Activated CD8-positive, alpha-beta memory T cell treated with anti-CD3 and anti-CD28 coated beads, Interleukin-2, amount 50 U/mL, for 24 hours (primary cell): ENCODE data around the gene CFAP299.

Experiments used
- DNase-seq: peaks from one replicate; pipeline ENCODE4 v3.0.0-alpha.2; 2020; ENCODE audit errors: extremely low read depth

The CFAP299 gene

GRCh38 chr4:80447493-80447892 lies 112.0 kb downstream of the CFAP299 start:
- DNase-seq: no peak

DNA sequence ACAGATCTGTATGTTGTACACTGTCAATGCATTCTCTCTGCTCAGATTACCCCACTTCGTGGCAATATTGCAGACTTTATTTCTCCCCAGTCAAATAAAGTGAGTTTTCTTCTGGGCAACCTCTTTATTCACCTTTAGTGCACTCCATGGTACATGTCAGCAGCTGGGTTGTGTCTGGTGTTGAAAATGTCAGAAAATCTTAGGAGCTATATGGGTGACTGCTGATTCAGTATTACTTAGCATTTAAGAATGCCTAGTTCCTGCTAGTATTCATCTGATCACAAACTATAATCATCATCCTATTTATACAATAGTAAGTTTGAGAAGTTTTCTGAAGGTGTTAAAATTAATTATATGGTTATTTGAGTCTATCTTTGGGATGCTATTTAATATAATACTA lies 112.5 kb downstream of the CFAP299 start:
- no peak for DNase-seq

DNA sequence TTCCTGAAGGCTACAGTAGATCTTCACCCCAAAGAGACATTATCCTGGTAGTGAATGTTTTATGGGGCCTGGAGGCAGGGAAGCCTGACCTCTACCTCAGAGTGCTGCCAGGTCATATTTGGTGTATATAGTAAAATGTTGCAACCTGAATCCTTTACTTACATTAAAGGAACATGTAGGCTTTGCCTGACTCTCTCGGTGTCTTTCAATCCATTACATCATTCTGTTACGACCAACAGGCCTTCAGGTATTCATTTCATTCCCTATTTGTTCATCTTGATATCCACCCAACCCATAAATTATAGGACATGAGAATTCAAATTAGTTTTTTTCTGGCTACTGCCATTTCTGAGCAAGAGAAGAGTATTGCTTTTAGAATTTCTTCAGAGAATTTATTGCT lies 116.5 kb downstream of the CFAP299 start:
- no peak for DNase-seq

DNA sequence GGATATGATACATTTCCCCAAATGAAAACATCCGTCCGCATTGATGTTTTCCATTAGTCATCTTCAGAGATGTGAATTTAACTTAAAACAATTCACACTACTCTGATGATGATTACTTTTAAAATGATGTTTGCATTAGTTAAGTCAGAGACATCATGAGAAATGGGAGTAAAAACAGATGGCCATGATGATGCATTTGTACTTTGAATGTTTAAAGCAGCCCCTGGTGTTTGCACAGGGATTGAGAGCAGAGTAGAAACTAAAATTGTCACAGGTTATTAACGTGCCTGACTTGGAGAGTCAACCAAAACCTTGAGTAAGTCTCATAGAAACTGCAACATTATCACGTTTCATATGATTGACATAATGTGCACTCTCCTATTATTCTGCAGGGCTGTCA lies 117.2 kb downstream of the CFAP299 start:
- no peak for DNase-seq

GRCh38 chr4:80454040-80454439 lies 118.5 kb downstream of the CFAP299 start:
- DNase-seq: no peak

GRCh38 chr4:80454556-80454955 lies 119.0 kb downstream of the CFAP299 start:
- no peak for DNase-seq

- no peak for DNase-seq
Measured at GRCh38 chr4:80459918-80460473, 124.5 kb downstream of the CFAP299 start.

DNA sequence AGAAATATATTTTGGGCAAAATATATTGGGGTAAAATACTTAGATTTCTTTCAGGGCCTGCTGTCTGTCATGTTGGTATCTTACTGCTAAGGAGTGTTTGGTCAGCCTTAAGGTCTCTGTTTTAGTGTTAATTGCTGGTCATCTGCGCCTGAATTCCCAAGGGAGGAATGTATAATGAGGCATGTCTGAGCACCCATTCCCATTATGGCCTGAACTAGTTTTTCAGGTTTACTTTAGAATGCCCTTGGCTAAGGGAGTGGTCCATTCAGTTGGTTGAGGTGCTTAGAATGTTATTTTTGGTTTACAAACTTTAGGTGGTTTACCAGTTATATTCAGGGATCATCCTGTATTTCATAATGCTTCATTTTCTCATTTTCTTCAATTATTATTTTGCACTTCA lies 125.9 kb downstream of the CFAP299 start:
- no peak for DNase-seq

DNA sequence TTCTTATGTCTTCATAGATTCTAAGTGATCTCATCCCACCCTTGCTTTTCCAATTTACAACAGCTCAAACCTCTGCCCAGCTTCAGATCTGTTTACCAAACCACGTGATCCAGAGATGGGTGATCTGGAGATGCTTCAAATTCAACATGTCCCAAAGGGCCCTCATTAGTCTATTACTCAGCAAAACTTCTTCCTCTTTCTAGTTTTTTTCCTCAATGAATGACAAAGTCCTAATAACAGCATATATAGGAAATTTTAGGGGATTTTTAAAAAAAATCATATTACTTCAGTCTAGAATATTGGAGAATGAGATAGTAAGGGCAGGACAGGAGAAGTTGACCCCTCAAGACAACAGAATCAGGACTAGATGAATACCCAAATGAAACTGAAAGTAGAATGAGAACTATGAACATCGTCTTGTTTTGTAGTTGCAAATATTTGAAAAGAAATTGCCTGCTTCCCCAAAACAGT lies 127.1 kb downstream of the CFAP299 start:
- DNase-seq: no peak

- no peak for DNase-seq
Measured at GRCh38 chr4:80463509-80463908, 128.0 kb downstream of the CFAP299 start.

DNA sequence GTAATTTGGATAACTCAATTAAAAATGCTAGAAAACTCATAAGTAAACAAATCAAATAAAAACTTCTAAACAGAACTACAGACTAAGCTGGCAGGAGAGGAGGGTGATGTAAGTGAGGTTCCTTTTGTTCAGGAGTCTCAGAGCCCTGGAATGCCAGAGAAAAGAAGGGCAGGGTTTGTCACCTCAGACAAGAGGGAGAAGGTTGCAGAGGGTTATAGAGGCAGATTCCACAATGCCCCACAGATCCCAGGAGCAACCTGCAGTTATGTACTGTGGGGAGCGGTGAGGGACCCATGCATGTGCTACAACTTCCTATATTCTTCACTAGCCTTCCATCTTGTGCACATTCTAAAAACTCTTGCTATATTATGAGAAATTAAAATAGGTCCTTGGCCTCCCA lies 129.7 kb downstream of the CFAP299 start:
- DNase-seq: no peak

- no peak for DNase-seq
Measured at GRCh38 chr4:80465736-80466135, 130.2 kb downstream of the CFAP299 start.

DNA sequence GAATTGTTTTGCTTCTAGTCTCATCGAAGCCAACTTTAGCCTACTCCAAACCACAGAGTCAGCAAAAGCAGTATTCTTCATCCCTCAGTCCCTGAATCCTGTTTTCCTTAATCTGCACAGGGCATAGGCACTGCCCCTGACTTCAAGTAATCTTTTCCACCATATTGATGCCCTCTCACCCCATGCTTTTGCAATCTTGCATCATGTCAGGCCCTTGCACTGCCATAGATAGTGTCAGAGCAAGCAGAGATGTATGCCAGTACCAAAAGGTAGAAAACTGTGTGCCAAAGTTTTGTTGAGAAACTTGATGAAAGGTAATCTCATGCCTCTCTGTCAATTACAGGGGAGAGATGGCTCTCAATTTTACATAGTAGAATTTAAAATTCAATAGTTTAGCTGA lies 131.1 kb downstream of the CFAP299 start:
- DNase-seq: no peak

DNA sequence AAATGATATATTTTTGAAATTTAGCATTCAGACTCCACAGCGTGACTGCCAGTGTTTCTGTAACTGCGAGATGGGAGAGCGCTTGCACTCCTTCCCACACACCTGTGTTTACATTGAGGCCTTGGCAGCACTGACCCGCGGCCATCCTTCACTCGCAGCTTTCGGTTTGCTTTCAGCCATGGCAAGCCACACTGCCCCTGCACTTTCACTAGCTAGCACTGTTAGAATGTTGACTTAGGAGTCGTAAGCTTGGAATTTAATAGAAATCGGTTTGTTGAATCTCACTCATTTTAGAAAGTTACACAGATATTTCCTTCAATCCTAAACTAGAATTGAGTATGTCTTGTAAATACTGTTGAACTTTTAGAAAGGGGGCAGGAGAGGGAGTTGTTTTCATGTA lies 136.2 kb downstream of the CFAP299 start:
- no peak for DNase-seq

GRCh38 chr4:80475236-80475635 lies 139.7 kb downstream of the CFAP299 start:
- DNase-seq: no peak

- DNase-seq: no peak
Measured at GRCh38 chr4:80475798-80476197, 140.3 kb downstream of the CFAP299 start.

- no peak for DNase-seq
Measured at GRCh38 chr4:80484712-80485111, 149.2 kb downstream of the CFAP299 start.

DNA sequence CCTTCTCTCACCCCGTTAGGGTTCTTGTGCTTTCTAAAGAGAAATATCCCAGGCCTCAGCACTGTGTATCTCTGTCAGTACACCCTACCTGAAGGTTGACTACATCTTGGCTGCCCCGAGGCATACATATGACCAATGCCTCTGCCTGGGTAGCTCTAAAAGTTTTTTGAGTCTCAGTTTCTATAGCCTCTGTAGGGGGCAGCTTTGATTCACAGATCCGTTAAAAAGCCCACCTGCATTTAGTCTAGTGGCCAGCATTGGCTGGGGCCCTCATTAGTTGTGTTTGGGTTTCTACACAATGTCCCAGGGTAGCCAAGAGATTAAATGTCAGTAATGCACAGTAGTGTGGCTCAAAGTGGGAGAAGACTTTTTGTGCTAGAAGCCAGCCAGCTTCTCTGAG lies 151.1 kb downstream of the CFAP299 start:
- DNase-seq: no peak

GRCh38 chr4:80489798-80490197 lies 154.3 kb downstream of the CFAP299 start:
- DNase-seq: no peak

DNA sequence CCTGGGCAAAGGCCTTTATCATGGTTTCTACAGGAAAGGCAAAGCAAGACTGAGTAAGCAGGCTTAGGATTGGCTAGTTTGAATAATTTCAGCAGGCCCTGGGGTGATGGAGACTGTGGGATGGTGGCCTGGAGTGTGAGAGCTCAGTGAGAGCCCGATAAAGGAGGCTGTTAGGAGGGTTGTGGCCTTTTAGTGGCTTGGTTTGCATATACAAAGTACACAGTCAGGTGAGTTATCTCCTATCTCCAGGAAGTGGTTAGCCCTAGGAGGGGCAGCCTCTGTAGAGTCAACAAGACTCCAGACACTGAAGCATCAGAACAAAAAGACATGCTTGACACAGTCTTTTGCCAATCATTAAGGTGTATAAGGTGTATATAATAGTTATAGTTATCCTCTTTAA lies 157.2 kb downstream of the CFAP299 start:
- no peak for DNase-seq

GRCh38 chr4:80495865-80496264 lies 160.3 kb downstream of the CFAP299 start:
- no peak for DNase-seq

DNA sequence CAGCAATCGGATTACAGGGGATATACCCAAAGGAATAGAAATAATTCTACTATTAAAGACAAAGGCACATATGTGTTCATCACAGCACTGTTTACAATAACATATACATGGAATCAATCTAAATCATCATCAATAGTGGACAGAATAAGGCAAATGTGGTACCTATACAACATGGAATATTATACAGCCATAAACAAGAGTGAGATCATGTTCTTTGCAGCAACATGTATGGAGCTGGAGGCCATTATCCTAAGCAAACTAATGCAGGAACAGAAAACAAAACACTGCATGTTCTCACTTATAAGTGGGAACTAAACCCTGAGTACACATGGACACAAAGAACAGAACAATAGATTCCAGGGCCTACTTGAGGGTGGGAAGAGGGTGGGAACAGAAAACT lies 163.2 kb downstream of the CFAP299 start:
- DNase-seq: no peak

DNA sequence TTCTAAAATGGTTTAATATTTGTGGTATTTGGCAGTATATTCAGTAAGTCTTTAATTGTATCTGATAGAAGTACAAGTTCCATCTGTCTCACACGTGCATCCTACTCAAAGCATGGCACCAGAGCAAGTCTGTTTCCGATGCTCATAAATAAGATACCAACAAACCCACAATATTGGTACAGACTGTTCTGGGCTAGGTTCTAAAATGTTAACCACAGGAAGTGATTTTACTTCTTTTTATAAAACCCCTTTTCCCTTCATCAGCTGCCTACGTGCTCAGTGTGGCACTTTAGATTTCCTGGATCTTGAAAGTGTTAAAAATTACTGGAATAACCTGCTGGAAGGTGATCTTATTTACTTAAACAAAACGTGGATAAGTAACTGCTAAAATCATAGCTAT lies 165.1 kb downstream of the CFAP299 start:
- DNase-seq: no peak

- no peak for DNase-seq
Measured at GRCh38 chr4:80507077-80507476, 171.5 kb downstream of the CFAP299 start.

GRCh38 chr4:80507507-80507906 lies 172.0 kb downstream of the CFAP299 start:
- DNase-seq: no peak
